Endothelial cell of umbilical vein (primary cell): Measurements from ENCODE around the gene SIKE1. TPM values are rescaled to one million over a fixed set of nuclear protein-coding genes. Genes with fewer than 3 reads are reported as not detected.

Source experiments
- BruUV-seq: library from RNA; stranded (reverse); fragments of 400-500 nt; replicated peaks from 2 replicates; lab custom pipeline; 2021; lab: Mats Ljungman, UMichigan
- CTCF ChIA-PET: fragments of 300-600, 350-600 bp; sonication (Branson Sonifier 250); formaldehyde crosslinking; loops from one replicate; lab custom pipeline; 2021; ENCODE audit warnings: antibody characterized with exemption, inconsistent platforms; lab: Charles Lee
- POLR2A ChIA-PET: fragments of 300-600, 350-600 bp; sonication (Branson Sonifier 250); formaldehyde crosslinking; loops from one replicate; lab custom pipeline; 2021; ENCODE audit warnings: antibody characterized with exemption, inconsistent platforms; lab: Charles Lee
- DNase-seq: peaks from one replicate; pipeline ENCODE4 v3.0.0-alpha.2; 2011; ENCODE audit warnings: low read depth, low spot score
- FAIRE-seq: peaks from 2 replicates; lab custom pipeline; 2011; peaks lifted over from hg19 to GRCh38; lab: Jason Lieb, UNC
- H2AFZ ChIP-seq: 2 replicates; pipeline ENCODE4 v1.6.0; 2012; ENCODE audit warnings: low read depth, low read length, control low read depth, inconsistent platforms
- H3K27ac ChIP-seq: 2 replicates; pipeline ENCODE4 v1.5.1; 2011; ENCODE audit warnings: low read depth, mild to moderate bottlenecking, control low read depth, low read length, moderate library complexity; ENCODE audit not compliant: insufficient read depth
- H3K27me3 ChIP-seq, 2 experiments: 2 replicates each; pipeline versions ENCODE4 v1.6.0 to v1.6.1; 2011; ENCODE audit warnings: low read length in 2 of 2, mixed read lengths in 1 of 2; ENCODE audit not compliant: control insufficient read depth in 2 of 2, insufficient read depth in 2 of 2
- H3K36me3 ChIP-seq, 2 experiments: 2 replicates in 1 of 2; 3 replicates in 1 of 2; pipeline ENCODE4 v1.5.1; 2011; ENCODE audit warnings: low read length in 2 of 2, mild to moderate bottlenecking in 1 of 2, moderate library complexity in 1 of 2; ENCODE audit not compliant: control insufficient read depth in 2 of 2, insufficient read depth in 2 of 2; ENCODE audit errors: extremely low read depth in 1 of 2
- H3K4me1 ChIP-seq: 3 replicates; pipeline ENCODE4 v1.5.1; 2011; ENCODE audit warnings: mild to moderate bottlenecking, low read length; ENCODE audit not compliant: control insufficient read depth, insufficient read depth; ENCODE audit errors: extremely low read depth
- H3K4me2 ChIP-seq: 2 replicates; pipeline ENCODE4 v1.6.1; 2011; ENCODE audit warnings: low read length, control low read depth, mixed read lengths; ENCODE audit not compliant: insufficient read depth
- H3K4me3 ChIP-seq, 3 experiments: fragments of 200-600 bp in 1 of 3; sonication (generic), shearing (Covaris generic) in 1 of 3; replicated peaks in 1 of 3; 2 replicates each; pipeline ENCODE4 v1.5.1; 2011 to 2016; ENCODE audit warnings: control low read depth in 3 of 3, low read length in 3 of 3, mild to moderate bottlenecking in 2 of 3, inconsistent platforms in 1 of 3, low read depth in 1 of 3, moderate library complexity in 1 of 3; ENCODE audit not compliant: insufficient read depth in 1 of 3
- H3K79me2 ChIP-seq: 2 replicates; pipeline ENCODE4 v1.6.0; 2012; ENCODE audit warnings: low read length, inconsistent platforms; ENCODE audit not compliant: control insufficient read depth, insufficient read depth
- H3K9ac ChIP-seq: replicated peaks from 2 replicates; pipeline ENCODE3; 2011; ENCODE audit warnings: low read length, control low read depth; ENCODE audit not compliant: insufficient read depth; ENCODE audit errors: extremely low read depth
- H3K9me1 ChIP-seq: replicated peaks from 3 replicates; pipeline ENCODE4 v1.6.0; 2011; ENCODE audit warnings: mild to moderate bottlenecking, low read length; ENCODE audit not compliant: control insufficient read depth, insufficient read depth; ENCODE audit errors: extremely low read depth
- H3K9me3 ChIP-seq: replicated peaks from 2 replicates; pipeline ENCODE4 v1.5.1; 2012; ENCODE audit warnings: low read length, inconsistent platforms; ENCODE audit not compliant: control insufficient read depth, insufficient read depth
- H4K20me1 ChIP-seq: replicated peaks from 2 replicates; pipeline ENCODE3; 2011; ENCODE audit warnings: mild to moderate bottlenecking, low read length; ENCODE audit not compliant: control insufficient read depth, insufficient read depth; ENCODE audit errors: extremely low read depth
- EZH2 ChIP-seq: IDR thresholded peaks from 2 replicates; pipeline ENCODE4 v1.6.1; 2012; ENCODE audit warnings: borderline replicate concordance, low read depth, mild to moderate bottlenecking, moderate library complexity, low read length, inconsistent platforms; ENCODE audit not compliant: severe bottlenecking
- FOS ChIP-seq: IDR thresholded peaks from 2 replicates; pipeline ENCODE4 v1.6.1; 2011; ENCODE audit warnings: mild to moderate bottlenecking, low read length, moderate library complexity, borderline replicate concordance; ENCODE audit not compliant: insufficient read depth
- GATA2 ChIP-seq: IDR thresholded peaks from 2 replicates; pipeline ENCODE4 v1.7.0; 2011; ENCODE audit warnings: low read depth, mild to moderate bottlenecking, moderate library complexity, mixed read lengths, low read length; ENCODE audit not compliant: insufficient read length, insufficient read depth
- JUN ChIP-seq: IDR thresholded peaks from 2 replicates; pipeline ENCODE4 v1.6.1; 2011; ENCODE audit warnings: borderline replicate concordance, low read depth; ENCODE audit not compliant: insufficient read length, insufficient read depth
- POLR2A ChIP-seq: IDR thresholded peaks from 2 replicates; pipeline ENCODE4 v1.6.1; 2012; ENCODE audit warnings: low read depth, mild to moderate bottlenecking, control low read depth, low read length
- POLR2AphosphoS5 ChIP-seq: IDR thresholded peaks from 2 replicates; pipeline ENCODE4 v1.6.1; 2012; ENCODE audit warnings: low read depth, mild to moderate bottlenecking, control low read depth, low read length, moderate library complexity; ENCODE audit not compliant: insufficient read depth
- dilution Hi-C: fragments of 300-500 bp; cut with MboI; formaldehyde crosslinking; loops from one replicate; pipeline ENCODE4 v1.15.0; 2019; ENCODE audit warnings: low sequenced_read_pairs; ENCODE audit not compliant: extremely low pct_ligation_motif_present
- intact Hi-C: fragments of 100-400 bp; cut with micrococcal nuclease; formaldehyde crosslinking; loops from one replicate; pipeline ENCODE4 v1.10.0; 2022
- polyA plus RNA-seq, 4 experiments: library from polyadenylated mRNA; depleted of rRNA in 3 of 4; stranded (reverse) in 3 of 4; unstranded in 1 of 4; fragments of >200 nt; gene quantifications; 2 replicates each; pipeline versions ENCODE4 v1.2.1 to v1.2.3, GENCODE V29; 2011 to 2012; ENCODE audit warnings: missing spikeins in 1 of 4
- total RNA-seq: library from RNA; stranded (reverse); gene quantifications from 2 replicates; pipeline ENCODE4 v1.2.3, GENCODE V29; 2021
- TF ChIP-seq, protein P1 (sequence below), 2 donors: IDR thresholded peaks; 1 replicate in 1 of 2; 2 replicates in 1 of 2; pipeline ENCODE4 v1.5.1; 2011; ENCODE audit warnings: low read length in 2 of 2, mild to moderate bottlenecking in 2 of 2, moderate library complexity in 2 of 2, control low read depth in 1 of 2, inconsistent platforms in 1 of 2, low read depth in 1 of 2; ENCODE audit not compliant: insufficient read depth in 1 of 2; ENCODE audit errors: extremely low read depth in 1 of 2
- TF ChIP-seq, protein P2 (sequence below): IDR thresholded peaks from 2 replicates; pipeline ENCODE4 v1.6.1; 2011; ENCODE audit not compliant: insufficient read depth, insufficient read length

The SIKE1 gene
- total and polyA plus RNA-seq, 2 donors (not counting 3 experiments of a cell fraction or from before 2014, with no cell fraction given) = 16.3 to 46.6 TPM

GRCh38 chr1:114828251-114828650, 47.8 kb upstream of the SIKE1 start:
- H3K79me2 ChIP-seq = no peaks in the 10 kb centered on the region
- intact Hi-C loops (no loop called here), dilution Hi-C loops (no loop called here)
- ChIA-PET CTCF (interaction anchor here (1.0 kb wide), 1 partner anchor 42 kb away, joined by 4 read pairs; no protein-coding TSS in a partner anchor), POLR2A (no interaction called here)
- FAIRE-seq = no peak
- H3K4me2 ChIP-seq = no peak overlapping the region
- no peaks in the 10 kb centered on the region for H3K9me3 ChIP-seq
- no TSS peak for BruUV-seq
- no peaks in the 10 kb centered on the region for H3K36me3 ChIP-seq
- no peak for DNase-seq
- no peaks in the 10 kb centered on the region for H3K9me1 ChIP-seq
- no peaks in the 10 kb centered on the region for H3K4me1 ChIP-seq
- no peak overlapping the region for H3K9ac ChIP-seq
- H4K20me1 ChIP-seq = no peaks in the 10 kb centered on the region
- TF ChIP-seq POLR2AphosphoS5 (no peak), EZH2 (no peak), POLR2A (no peak), JUN (no peak)
- TF ChIP-seq, protein P1, sequence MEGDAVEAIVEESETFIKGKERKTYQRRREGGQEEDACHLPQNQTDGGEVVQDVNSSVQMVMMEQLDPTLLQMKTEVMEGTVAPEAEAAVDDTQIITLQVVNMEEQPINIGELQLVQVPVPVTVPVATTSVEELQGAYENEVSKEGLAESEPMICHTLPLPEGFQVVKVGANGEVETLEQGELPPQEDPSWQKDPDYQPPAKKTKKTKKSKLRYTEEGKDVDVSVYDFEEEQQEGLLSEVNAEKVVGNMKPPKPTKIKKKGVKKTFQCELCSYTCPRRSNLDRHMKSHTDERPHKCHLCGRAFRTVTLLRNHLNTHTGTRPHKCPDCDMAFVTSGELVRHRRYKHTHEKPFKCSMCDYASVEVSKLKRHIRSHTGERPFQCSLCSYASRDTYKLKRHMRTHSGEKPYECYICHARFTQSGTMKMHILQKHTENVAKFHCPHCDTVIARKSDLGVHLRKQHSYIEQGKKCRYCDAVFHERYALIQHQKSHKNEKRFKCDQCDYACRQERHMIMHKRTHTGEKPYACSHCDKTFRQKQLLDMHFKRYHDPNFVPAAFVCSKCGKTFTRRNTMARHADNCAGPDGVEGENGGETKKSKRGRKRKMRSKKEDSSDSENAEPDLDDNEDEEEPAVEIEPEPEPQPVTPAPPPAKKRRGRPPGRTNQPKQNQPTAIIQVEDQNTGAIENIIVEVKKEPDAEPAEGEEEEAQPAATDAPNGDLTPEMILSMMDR (IDR thresholded peaks at IDR 0.05; ENCODE audit: extremely low read depth in 1 of 2, insufficient read depth in 1 of 2, low read depth in 1 of 2, low read length in 2 of 2) = no peak
- no peak overlapping the region for H3K27ac ChIP-seq
- no peaks in the 10 kb centered on the region for H3K27me3 ChIP-seq
- H3K4me3 ChIP-seq = no peak overlapping the region
- H2AFZ ChIP-seq = no peak overlapping the region

DNA sequence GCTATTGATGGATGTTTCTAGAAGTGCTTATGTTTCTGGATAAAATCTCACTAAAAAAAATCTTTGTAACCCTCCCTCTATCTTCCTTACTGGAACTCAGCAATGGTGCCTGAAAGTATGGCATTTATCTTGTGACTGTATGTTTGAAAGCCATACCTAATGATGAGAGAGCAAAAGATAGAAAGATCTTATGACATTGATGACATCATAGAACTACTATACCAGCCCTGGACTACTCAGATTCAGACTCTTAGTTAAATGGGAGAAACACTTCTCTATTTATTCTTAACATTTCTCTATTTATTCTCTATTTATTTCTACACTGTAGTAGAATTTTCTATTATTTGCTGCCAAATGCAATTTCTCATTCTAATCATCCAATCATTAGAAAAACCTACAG, 41.5 kb upstream of the SIKE1 start:
- FAIRE-seq (no peak), DNase-seq (no peak)
- Histone ChIP-seq H3K4me2 (no peak overlapping the region), H3K9me3 (no peaks in the 10 kb centered on the region), H3K79me2 (no peaks in the 10 kb centered on the region), H3K9ac (no peak overlapping the region), H2AFZ (no peak overlapping the region), H4K20me1 (no peaks in the 10 kb centered on the region), H3K36me3 (no peaks in the 10 kb centered on the region), H3K27me3 (no peaks in the 10 kb centered on the region), H3K4me3 (no peak overlapping the region), H3K9me1 (no peaks in the 10 kb centered on the region), H3K4me1 (no peaks in the 10 kb centered on the region), H3K27ac (no peak overlapping the region)
- no TSS peak for BruUV-seq
- dilution Hi-C loops = no loop called here
- POLR2A ChIA-PET = no interaction called here
- intact Hi-C loops = no loop called here
- CTCF ChIA-PET = no interaction called here
- TF ChIP-seq, protein P2, sequence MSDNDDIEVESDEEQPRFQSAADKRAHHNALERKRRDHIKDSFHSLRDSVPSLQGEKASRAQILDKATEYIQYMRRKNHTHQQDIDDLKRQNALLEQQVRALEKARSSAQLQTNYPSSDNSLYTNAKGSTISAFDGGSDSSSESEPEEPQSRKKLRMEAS = no peak
- TF ChIP-seq GATA2 = no peak
- TF ChIP-seq, protein P1 (IDR thresholded peaks at IDR 0.05; ENCODE audit: extremely low read depth in 1 of 2, insufficient read depth in 1 of 2, low read depth in 1 of 2, low read length in 2 of 2) = no peak
- no peak for TF ChIP-seq POLR2A
- no peak for TF ChIP-seq FOS
- no peak for TF ChIP-seq JUN
- no peak for TF ChIP-seq EZH2
